ENCODE data around the gene FCHO1.

DNA sequence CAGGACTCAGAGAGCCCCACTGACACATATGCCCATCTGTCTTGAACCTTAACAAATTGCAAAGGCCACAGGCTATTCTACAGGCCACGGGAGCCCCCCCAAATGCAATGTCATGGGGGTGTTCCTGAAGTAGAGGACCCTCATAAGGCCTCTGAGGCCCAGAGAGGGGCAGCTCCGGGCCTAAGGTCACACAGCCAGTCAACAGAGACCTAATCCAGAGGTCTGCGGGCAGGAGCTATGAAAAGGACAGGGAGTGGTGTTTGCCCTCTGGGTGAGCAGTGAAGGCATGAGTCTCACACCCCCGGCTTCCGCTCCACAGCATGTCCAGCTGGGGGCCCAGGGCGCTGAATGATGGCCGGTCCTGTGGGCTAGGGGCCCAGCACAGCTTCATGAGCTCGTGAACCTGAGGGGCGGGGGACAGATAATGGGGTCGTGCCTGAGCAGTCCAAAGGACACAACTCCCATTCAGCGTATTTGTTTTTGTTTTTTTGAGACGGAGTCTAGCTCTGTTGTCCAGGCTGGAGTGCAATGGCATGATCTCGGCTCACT is 75.3 kb downstream of the FCHO1 start:
- TF ChIP-seq, protein P1, sequence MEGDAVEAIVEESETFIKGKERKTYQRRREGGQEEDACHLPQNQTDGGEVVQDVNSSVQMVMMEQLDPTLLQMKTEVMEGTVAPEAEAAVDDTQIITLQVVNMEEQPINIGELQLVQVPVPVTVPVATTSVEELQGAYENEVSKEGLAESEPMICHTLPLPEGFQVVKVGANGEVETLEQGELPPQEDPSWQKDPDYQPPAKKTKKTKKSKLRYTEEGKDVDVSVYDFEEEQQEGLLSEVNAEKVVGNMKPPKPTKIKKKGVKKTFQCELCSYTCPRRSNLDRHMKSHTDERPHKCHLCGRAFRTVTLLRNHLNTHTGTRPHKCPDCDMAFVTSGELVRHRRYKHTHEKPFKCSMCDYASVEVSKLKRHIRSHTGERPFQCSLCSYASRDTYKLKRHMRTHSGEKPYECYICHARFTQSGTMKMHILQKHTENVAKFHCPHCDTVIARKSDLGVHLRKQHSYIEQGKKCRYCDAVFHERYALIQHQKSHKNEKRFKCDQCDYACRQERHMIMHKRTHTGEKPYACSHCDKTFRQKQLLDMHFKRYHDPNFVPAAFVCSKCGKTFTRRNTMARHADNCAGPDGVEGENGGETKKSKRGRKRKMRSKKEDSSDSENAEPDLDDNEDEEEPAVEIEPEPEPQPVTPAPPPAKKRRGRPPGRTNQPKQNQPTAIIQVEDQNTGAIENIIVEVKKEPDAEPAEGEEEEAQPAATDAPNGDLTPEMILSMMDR (IDR thresholded peaks at IDR 0.05): no peak
- TF ChIP-seq ZFX (IDR thresholded peaks at IDR 0.05; ENCODE audit: borderline replicate concordance): no peak
